Myometrial cell (primary cell): ENCODE measurements around the gene CSH2. TPM values are rescaled to one million over a fixed set of nuclear protein-coding genes. Genes with fewer than 3 reads are reported as not detected.

Source experiments
- total RNA-seq: library from RNA; depleted of rRNA; stranded (reverse); fragments of >200 nt; gene quantifications from 2 replicates; pipeline ENCODE4 v1.2.3, GENCODE V29; 2015

CSH2 gene
- total RNA-seq, result not detected in 2 replicates

GRCh38 chr17:63873577-63873976, at the start of gene CSH2:
Gene CSH2, minus strand, starts transcription at chr17:63873677. Its CDS starts 63 bp downstream, at chr17:63873614.

GRCh38 chr17:63918789-63919305, 45.4 kb upstream of the CSH2 start, which contains the start of gene GH1:
Gene GH1, minus strand, starts transcription at chr17:63918839. Its CDS starts 63 bp downstream, at chr17:63918776.

GRCh38 chr17:63911041-63911635, 37.7 kb upstream of the CSH2 start, which contains the start of gene CSHL1:
Gene CSHL1, minus strand, starts transcription at chr17:63911258. Its CDS starts 62 bp downstream, at chr17:63911196.

DNA sequence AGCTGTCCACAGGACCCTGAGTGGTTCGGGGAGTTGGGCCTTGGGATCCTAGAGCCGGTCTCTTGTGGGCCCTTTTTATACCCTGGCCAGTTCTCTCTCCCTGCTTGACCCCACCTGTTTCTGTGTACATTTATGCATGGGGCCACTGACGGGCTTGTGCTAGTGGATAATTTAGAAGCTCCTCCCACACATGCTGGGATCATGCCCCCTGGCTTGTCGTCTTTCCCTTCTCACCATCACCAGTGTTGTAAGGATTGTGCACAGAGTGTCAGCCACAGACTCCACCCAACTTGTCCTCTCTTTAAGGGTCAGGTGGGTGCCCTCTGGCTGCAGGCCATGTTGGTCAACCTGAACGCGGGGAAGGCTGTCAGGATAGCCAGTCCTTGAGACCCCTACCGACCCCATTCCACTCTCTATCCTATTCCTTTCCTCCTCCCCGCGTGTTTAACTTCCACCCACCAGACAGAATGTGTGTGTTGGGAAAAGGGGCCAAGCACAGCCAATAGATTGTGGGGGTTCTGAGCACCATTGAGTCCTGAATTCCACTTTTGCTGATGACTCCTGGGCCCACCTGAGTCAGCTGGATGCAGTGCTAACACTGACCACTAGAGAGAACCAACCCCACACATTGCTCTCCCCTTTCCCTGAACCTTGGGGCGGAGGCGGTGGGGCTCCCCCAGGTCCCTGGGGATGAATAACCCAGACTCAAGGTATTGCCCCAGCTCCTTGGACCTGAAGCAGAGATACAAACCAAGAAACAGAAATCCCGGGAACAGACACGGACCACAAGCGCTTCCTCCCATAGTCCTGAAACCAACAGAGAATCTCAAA, 23.3 kb upstream of the CSH2 start, which contains the start of gene CSH1:
Gene CSH1 (minus strand): TSS at position 51 of the 831 bp plus-strand sequence. CDS start 63 bp downstream, outside the sequence.

DNA sequence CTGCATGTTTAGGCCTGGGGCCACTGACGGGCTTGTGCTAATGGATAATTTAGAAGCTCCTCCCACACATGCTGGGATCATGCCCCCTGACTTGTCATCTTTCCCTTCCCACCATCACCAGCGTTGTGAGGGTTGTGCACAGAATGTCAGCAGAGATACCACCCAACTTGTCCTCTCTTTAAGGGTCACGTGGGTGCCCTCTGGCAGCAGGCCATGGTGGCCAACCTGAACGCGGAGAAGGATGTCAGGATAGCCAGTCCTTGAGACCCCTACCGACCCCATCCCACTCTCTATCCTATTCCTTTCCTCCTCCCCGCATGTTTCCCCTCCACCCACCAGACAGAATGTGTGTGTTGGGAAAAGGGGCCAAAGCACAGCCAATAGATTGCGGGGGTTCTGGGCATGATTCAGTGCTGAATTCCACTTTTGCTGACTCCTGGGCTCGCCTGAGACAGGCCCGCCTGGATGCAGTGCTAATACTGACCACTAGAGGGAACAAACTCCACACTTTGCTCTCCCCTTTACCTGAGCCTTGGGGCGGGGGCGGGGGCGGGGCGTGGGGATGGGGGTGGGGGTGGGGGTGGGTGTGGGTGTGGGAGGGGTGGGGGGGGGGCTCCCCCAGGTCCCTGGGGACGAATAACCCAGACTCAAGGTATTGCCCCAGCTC, 8.6 kb upstream of the CSH2 start, which contains the start of gene GH2:
Gene GH2 (minus strand): TSS at position 10 of the 667 bp plus-strand sequence. CDS start 143 bp downstream, outside the sequence.

DNA sequence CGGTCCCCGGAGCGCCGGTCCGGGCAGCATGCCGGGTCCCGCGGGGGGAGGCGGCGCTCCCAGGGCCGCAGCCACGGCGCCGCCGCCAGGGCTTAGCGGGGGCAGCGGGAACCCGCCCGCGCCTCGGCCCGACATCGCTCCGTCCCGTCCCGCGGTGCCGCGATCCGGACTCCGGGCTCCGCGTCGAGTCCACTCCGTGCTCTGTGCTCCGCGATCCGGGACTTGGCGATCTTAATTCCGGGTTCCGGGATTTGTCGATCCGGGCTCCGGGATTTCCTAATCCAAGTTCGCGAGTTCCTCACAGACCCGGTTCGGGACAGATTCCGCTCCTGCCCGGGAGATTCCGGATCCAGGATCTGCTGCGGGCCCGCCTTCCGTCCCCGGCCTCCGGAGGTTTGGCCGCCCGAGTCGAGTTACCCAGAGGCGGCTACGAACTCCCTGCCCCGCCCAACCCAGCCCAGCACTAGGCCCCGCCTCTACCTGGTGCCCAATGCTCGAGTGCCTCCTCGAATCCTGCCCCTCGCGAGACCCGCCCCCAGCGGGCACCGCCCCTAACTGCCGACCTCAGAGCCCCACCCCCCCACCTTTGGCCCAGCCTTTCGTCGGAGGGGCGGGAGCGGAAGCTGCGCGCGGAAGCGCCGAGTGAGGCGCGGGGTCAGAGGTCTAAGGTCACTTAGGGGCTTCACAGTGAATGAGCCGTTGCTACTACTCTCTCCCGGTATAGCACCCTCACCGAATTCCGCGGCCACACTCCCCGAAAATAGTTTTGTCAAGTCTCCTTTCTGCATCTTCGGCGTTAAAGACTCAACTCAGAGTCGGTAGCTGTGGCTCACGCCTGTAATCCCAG, 30.7 kb downstream of the CSH2 start, which contains the start of gene SMARCD2:
Gene SMARCD2 (minus strand): TSS at position 146 of the 847 bp plus-strand sequence. CDS start 11 bp downstream, at position 135.

GRCh38 chr17:63827002-63827800, 46.3 kb downstream of the CSH2 start, which contains the start of the genes FTSJ3 and PSMC5:
Gene FTSJ3, minus strand, starts transcription at chr17:63827663. Its CDS starts 761 bp downstream, at chr17:63826902.
Gene PSMC5, plus strand, starts transcription at chr17:63827431. Its CDS starts 60 bp downstream, at chr17:63827491.

Other genes with a start within 250 kb of the CSH2 start
- gene LIMD2, start 173.6 kb downstream of the CSH2 start, total RNA-seq, result 5.5 and 8.0 TPM in 2 replicates
- 22.5 and 32.9 TPM in 2 replicates for gene STRADA, start 131.9 kb downstream of the CSH2 start, total RNA-seq
- gene CCDC47, start 100.1 kb downstream of the CSH2 start, total RNA-seq, result 25.5 and 31.1 TPM in 2 replicates
- 35.5 and 39.2 TPM in 2 replicates for gene DDX42, start 99.5 kb downstream of the CSH2 start, total RNA-seq
- 61.3 and 66.9 TPM in 2 replicates for gene PSMC5, start 46.2 kb downstream of the CSH2 start, total RNA-seq
- gene FTSJ3, start 46.0 kb downstream of the CSH2 start, total RNA-seq, result 43.4 and 70.3 TPM in 2 replicates
- gene SMARCD2, start 31.0 kb downstream of the CSH2 start, total RNA-seq, result 112 and 129 TPM in 2 replicates
- not detected in 2 replicates for gene GH2, start 8.3 kb upstream of the CSH2 start, total RNA-seq
- not detected in 2 replicates for gene CSH1, start 22.9 kb upstream of the CSH2 start, total RNA-seq
- gene CSHL1, start 37.6 kb upstream of the CSH2 start, total RNA-seq, result not detected in 2 replicates
- gene GH1, start 45.2 kb upstream of the CSH2 start, total RNA-seq, result not detected in 2 replicates
- not detected in 2 replicates for gene CD79B, start 58.7 kb upstream of the CSH2 start, total RNA-seq
- 6.4 TPM in 1 of 2 replicates, not detected in the other for gene SCN4A, start 99.2 kb upstream of the CSH2 start, total RNA-seq
- under 0.01 TPM in 1 of 2 replicates, not detected in the other for gene PRR29, start 124.7 kb upstream of the CSH2 start, total RNA-seq
- 0.18 TPM in 1 of 2 replicates, not detected in the other for gene ICAM2, start 147.0 kb upstream of the CSH2 start, total RNA-seq